ENCODE measurements around the gene PTPRG.

PTPRG gene

GRCh38 chr3:61790411-61790810 is 229.0 kb downstream of the PTPRG start:
- TF ChIP-seq CTCF (conservative IDR thresholded peaks at IDR 0.05) = no peak
- TF ChIP-seq ZFX (IDR thresholded peaks at IDR 0.05) = no peak

DNA sequence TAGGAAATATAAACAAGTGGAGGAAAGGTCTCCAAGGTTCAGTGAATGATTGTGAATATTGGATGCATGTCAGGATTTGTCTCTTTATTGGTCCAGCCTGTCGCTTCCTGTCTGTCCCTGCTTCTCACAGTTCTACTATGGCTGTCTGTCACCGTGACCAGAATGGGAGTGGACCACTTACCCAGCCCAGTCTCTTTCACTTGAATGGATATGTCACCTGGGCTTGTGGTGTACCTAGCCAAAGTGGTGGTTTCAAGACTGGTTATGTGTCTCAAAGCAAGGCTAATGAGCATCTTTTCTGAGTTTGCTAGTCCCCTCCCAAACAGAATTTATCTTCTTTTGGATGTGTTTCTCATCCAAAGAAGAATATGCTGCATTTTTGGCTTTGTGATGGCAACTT is 231.7 kb downstream of the PTPRG start:
- no peak overlapping the region for H3K27ac ChIP-seq
- no peak for TF ChIP-seq CTCF (conservative IDR thresholded peaks at IDR 0.05)
- no peak for TF ChIP-seq ZFX (IDR thresholded peaks at IDR 0.05)

More at GRCh38 chr3:61790411-61790810, 229.0 kb downstream of the PTPRG start:
- H3K27ac ChIP-seq = no peak overlapping the region

- TF ChIP-seq ZFX (IDR thresholded peaks at IDR 0.05) = no peak
- TF ChIP-seq CTCF (conservative IDR thresholded peaks at IDR 0.05) = no peak
- no peak overlapping the region for H3K27ac ChIP-seq
These were observed 232.2 kb downstream of the PTPRG start for GRCh38 chr3:61793521-61793920.

- no peak overlapping the region for H3K27ac ChIP-seq
- TF ChIP-seq ZFX (IDR thresholded peaks at IDR 0.05) (no peak), CTCF (conservative IDR thresholded peaks at IDR 0.05) (no peak)
These were observed 233.0 kb downstream of the PTPRG start for GRCh38 chr3:61794341-61794740.

DNA sequence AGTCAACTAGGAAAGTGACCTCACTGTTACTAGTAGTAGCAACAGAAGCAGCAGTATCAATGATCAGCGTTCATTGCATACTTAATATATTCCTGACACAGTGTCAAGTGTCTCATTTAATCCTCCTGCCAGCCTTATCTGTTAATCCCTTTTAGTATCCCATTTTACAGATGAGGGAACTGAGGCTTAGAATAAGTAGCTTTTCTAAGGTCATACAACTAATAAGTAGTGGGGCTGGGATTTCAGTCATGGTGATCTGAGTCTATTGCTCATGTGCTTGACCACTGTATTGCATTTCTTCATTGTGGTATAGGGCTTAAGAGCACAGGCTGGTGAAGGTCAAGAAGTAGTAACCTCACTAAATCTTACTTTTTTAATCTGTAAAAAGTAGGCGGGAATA is 233.6 kb downstream of the PTPRG start:
- TF ChIP-seq ZFX (IDR thresholded peaks at IDR 0.05) = no peak
- TF ChIP-seq CTCF (conservative IDR thresholded peaks at IDR 0.05) = no peak
- no peak overlapping the region for H3K27ac ChIP-seq

DNA sequence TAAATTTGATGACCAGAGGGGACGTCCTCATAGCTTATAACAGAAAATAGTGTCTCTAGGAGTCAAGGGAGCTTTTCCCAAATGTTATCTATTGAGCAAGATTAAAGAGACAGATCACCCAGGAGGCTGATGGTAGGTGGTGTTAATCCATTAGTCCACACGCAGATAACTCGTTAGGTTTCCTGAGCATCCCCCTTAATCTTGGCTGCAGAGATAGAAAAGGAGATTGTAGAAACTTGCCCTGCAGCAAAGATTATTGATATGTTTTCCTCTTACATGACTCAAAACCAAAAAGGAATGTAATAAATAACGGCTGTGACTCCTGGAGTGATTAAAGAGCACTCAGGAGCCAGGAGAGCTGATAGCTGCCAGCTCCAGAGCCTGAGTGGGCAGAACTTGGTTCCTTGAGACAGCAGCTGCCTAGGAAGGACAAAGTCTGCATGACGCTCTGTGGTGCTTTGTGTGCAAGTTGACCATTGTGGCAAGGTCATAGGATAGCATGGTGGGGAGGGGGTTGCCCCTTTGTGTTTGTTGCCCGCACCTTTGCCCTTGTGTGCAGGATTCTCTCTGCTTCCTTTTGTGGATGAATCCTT is 234.8 kb downstream of the PTPRG start:
- no peak overlapping the region for H3K27ac ChIP-seq
- TF ChIP-seq ZFX (IDR thresholded peaks at IDR 0.05) (no peak), CTCF (conservative IDR thresholded peaks at IDR 0.05) (no peak)

GRCh38 chr3:61796911-61797310 is 235.5 kb downstream of the PTPRG start:
- H3K27ac ChIP-seq = no peak overlapping the region
- no peak for TF ChIP-seq ZFX (IDR thresholded peaks at IDR 0.05)
- no peak for TF ChIP-seq CTCF (conservative IDR thresholded peaks at IDR 0.05)
